ENCODE data around the gene RBBP5. TPM values are rescaled to one million over a fixed set of nuclear protein-coding genes. Genes with fewer than 3 reads are reported as not detected.

RBBP5 gene
- total RNA-seq, 1 experiment from 2014 or later, result 31.1 TPM

DNA sequence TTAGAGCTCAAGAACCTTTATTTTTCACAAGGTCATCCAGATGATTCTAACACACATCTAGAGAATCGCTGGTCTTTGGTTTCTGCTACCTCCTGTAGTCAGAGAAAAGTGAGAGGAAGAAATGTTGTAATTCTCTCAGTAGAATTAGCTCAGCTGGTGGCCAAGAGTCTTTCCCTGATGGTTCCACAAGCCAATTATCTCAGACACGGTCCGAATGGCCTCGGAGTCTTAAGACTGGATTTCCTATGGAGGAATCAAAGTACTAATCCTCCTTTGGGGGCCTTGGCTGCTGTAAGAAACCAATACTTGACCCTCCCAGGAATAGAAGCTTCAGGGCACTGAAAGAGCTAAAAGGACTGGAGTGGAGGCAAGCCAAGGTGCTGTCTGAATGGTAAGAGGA, 39.3 kb downstream of the RBBP5 start:
- in situ Hi-C loops (cut with HindIII; ENCODE audit: low pct_unique_long_range_greater_than_20kb, low sequenced_read_pairs), result no loop called here
- DNase-seq (ENCODE audit: low read depth), result no peak

DNA sequence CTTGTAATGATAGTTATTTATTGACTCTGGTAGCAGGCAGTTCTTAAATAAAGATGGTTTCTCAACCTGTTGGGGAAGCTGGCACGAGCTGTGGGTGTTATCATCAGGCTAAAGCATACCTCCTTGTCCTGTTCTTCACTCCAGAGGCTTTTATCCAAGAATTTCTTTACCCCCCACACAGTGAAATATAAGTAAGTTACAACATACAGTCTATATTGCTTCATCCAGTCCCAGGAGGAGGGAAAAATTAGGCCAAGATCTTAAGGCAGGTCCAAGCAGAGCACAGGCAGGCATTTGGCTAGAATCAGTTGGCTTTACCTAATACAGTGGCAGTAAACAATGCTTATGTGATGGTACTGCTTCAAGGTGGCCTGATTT, 43.9 kb downstream of the RBBP5 start:
- no peak for DNase-seq (ENCODE audit: low read depth)
- in situ Hi-C loops (cut with HindIII; ENCODE audit: low pct_unique_long_range_greater_than_20kb, low sequenced_read_pairs), result no loop called here

DNA sequence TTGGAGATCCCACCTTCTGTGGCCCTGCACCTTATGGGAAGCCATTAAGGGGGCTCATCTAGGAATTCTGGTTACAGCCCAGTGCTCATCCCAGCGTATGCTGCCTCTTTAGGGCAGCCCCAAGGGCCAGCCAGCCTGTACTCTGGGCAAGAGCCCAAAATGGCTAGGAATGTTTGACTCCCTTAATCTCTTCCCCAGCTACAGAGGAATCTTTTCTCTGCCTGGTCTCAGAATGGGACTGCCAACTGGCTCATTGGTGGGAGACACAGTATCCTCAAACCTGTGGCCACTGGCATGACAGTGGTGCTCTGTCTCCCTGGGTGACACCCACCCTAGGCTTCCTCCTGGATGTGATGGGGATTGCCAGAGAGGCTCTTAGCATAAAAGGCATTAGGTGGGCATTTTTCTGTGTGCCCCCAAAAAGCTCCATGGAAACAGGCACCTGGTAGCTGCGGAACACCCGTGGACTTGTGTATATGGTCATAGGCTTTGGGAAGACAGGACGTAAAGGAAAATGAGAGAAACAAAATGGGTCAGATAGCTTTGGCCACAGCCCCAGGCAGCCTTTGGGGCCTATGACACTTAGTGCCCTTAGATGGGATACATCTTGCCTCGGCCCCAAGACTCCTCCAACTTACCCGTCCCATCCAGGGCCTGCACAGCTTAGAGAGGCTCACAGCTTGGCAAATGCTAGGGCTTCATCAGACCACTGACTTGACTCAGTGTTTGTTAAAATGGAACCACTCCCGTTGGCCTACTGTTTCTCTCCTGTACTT, 44.4 kb downstream of the RBBP5 start:
- in situ Hi-C loops (cut with HindIII; ENCODE audit: low pct_unique_long_range_greater_than_20kb, low sequenced_read_pairs), result no loop called here

DNA sequence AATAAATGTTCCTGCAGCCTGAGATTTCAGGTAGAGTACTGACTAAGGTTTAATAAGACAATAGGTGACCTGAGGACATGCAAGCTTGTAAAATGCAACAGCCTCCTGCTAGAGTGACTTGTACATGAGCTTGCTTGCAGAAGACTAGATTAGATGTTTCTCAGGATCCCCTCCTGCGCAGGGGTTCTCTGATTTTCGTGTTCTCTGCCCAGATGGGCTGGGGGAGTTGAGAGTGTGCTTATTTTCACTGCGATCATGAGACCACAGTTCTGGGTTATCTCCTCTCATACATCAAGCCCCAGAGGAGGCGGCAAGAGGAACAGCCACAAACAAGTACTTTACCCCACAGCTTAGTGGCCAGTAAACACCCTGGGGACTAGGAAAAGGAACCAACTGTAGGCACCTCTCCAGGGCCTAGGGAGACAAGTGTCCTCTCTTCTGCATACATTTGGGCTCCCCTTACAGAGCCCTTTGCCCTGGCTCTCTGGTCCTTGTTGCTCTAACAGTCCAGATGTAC, 45.5 kb downstream of the RBBP5 start:
- DNase-seq (ENCODE audit: low read depth), result no peak
- in situ Hi-C loops (cut with HindIII; ENCODE audit: low pct_unique_long_range_greater_than_20kb, low sequenced_read_pairs), result no loop called here

More for the DNA sequence above, 44.4 kb downstream of the RBBP5 start:
- DNase-seq (ENCODE audit: low read depth), result no peak

DNA sequence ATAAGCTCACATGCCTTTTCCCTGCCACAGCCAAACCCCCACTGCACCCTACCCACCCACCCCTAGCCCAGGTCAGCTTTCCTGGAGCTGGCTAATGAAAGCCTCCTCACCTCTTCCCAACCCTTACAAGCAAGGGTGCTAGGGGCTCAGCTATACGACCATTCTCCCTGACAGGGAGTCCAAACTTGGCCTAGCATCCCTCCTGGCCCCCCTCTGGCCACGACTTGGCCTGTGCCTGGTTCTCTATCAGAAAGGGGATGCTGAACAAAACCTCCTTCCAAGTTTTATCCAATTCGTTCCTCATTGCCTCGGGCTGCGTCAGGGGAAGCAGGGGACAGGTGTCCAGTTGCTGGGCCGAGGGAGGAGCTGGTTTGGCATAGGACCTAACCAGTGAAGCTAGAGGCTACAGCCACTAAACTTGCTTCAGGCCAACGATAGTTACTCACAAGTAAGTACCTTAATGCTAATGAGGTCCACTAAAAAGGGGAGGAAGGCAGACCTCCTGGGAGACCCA, 46.1 kb downstream of the RBBP5 start:
- DNase-seq (ENCODE audit: low read depth), result no peak
- in situ Hi-C loops (cut with HindIII; ENCODE audit: low pct_unique_long_range_greater_than_20kb, low sequenced_read_pairs), result no loop called here

DNA sequence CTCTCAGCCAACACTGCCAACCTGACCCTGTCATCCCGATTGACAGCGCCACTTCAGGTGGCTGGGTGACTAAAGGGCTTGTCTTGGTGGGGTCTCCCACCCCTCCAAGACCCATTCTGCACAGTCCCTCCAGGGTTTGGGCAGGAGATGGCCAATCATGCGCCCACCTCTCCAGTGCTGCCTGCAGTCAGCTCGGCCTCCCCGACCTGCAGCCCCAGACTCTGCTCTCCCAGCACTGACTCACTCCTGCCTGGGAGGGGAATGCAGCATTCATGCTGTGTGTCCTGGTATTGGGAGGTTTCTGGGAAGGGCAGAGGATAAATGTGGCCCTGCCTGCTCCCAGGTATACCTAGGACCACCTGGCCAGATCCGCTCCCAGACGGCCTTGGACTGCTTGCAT, 47.3 kb downstream of the RBBP5 start:
- in situ Hi-C loops (cut with HindIII; ENCODE audit: low pct_unique_long_range_greater_than_20kb, low sequenced_read_pairs), result no loop called here
- DNase-seq (ENCODE audit: low read depth), result no peak

DNA sequence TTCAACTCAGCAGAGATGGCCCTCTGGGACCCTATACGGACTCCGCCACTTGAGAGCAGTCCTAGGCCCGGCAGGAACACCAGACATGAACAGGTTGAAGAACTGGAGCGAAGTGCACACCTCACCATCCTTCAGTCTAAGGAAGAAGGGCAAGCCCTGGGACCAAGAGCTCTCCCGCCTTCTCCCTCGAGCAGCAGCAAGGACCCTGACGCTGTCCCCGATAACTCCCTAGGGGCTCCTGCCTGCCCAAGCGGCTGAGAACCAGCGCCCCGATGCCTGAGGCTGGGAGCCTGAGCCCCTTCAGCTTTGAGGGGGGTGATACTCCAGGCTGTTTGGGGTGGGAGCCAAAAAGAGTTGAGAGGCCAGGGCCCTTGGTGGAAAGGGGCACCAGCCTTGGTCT, 47.7 kb downstream of the RBBP5 start:
- DNase-seq (ENCODE audit: low read depth), result no peak
- in situ Hi-C loops (cut with HindIII; ENCODE audit: low pct_unique_long_range_greater_than_20kb, low sequenced_read_pairs), result no loop called here

DNA sequence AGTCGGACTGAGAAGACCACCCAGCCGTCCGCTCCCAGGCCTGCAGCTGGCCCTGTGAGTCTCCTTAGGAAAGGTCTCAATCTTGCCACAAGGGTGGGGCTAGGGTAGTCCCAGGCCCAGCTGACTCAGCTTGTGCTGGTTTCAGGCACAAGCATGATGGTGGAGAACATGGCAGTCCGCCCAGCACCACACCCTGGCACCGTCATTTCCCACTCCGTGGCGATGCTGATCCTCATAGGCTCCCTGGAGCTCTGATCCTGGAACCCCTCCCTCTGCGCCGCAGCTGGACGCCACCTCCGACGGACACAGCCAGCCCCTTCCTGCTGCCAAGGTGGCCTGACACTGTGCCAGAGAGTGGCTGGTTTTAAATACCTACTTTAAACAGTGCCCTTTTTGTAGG, 48.3 kb downstream of the RBBP5 start:
- DNase-seq (ENCODE audit: low read depth), result no peak
- in situ Hi-C loops (cut with HindIII; ENCODE audit: low pct_unique_long_range_greater_than_20kb, low sequenced_read_pairs), result no loop called here

DNA sequence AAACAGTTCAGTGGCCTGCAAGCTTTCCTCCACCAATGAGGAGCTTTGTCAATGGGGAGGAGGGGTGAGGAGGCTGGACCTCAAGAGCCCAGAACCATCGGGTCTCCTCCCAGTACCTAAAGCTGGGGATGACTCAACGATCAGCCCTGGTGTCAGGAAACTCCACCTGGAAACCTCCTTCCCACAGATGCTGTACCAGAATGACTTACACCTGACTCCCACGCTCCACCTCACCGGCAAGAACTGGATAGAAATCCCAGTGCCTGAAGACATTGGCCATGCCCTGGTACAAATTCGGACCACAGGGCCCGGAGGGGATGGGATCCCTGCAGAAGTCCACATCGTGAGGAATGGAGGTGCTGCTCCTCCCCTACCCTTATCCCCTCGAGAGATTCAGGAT, 48.9 kb downstream of the RBBP5 start:
- DNase-seq (ENCODE audit: low read depth), result no peak
- in situ Hi-C loops (cut with HindIII; ENCODE audit: low pct_unique_long_range_greater_than_20kb, low sequenced_read_pairs), result no loop called here

DNA sequence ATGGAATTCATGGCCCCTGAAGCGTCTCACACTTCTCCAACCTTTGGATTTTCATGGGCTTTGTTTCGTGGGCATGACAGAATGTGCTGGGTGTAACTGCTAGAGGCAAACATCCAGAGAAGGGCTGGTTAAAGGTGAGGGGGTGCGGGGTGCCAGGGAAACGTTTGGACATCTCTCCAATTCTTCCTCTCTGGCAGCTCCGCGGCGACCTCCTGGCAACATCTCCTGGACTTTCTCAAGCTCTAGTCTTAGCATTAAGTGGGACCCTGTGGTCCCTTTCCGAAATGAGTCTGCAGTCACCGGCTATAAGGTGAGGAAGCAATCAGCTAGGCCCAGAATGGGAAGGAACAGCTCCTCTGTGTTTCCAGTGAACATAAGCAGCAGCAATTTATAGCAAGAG, 49.5 kb downstream of the RBBP5 start:
- in situ Hi-C loops (cut with HindIII; ENCODE audit: low pct_unique_long_range_greater_than_20kb, low sequenced_read_pairs), result no loop called here

DNA sequence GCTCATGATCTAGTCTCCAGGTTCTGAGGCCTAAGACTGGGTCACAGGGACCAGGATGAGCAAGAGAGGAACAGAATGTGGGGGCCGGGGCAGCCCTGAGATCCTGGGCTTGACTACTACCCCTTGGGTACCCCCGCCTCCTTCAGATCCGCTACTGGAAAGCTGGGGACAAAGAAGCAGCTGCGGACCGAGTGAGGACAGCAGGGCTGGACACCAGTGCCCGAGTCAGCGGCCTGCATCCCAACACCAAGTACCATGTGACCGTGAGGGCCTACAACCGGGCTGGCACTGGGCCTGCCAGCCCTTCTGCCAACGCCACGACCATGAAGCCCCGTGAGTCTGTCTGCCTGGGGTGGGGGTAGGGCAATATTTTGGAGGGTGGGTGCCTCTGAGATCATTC, 50.0 kb downstream of the RBBP5 start:
- DNase-seq (ENCODE audit: low read depth), result no peak
- in situ Hi-C loops (cut with HindIII; ENCODE audit: low pct_unique_long_range_greater_than_20kb, low sequenced_read_pairs), result no loop called here

More for the DNA sequence above, 49.5 kb downstream of the RBBP5 start:
- DNase-seq (ENCODE audit: low read depth), result no peak

DNA sequence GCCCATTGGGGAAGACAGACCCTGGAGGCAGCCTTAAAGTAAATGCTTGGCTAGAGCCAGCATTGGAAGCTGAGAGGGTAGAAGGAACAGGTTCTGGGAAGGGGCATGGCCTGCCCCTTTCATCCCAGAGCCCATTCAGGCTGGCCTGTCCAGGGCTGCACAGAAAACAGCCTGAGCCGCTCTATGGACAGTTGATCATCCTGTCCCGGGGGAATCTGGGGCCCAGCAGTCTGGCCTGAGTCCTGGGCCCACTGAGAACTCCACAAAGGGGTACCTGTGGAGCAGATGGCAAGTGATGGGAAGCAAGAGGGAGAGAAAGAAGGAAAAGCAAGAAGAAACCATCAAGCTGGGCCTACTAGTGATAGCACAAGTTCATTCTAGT, 50.8 kb downstream of the RBBP5 start:
- no peak for DNase-seq (ENCODE audit: low read depth)
- in situ Hi-C loops (cut with HindIII; ENCODE audit: low pct_unique_long_range_greater_than_20kb, low sequenced_read_pairs), result no loop called here

DNA sequence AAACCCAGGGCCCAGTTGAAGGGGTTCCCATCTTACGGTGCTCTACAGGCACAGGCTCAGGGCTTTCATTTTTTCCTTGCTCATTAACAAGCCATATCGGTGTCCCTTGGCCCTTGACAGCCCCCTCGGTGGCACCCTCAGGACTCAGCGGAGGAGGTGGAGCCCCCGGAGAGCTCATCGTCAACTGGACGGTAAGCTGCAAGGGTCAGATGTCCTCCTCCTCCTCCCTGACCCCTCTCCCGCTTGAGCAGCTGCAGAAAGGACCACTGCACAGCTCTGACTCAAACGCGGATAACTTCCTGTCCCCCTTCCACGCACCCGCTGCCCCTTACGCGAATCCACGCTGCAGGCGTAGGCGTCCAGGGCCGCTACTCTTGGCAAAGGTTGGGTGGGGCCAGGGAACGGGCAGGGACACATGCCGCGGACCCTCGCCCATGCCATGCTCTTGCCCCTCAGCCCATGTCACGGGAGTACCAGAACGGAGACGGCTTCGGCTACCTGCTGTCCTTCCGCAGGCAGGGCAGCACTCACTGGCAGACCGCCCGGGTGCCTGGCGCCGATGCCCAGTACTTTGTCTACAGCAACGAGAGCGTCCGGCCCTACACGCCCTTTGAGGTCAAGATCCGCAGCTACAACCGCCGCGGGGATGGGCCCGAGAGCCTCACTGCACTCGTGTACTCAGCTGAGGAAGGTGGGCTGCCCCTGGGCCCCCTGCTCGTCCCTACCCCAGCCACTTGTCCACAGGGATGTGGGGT, 52.2 kb downstream of the RBBP5 start:
- in situ Hi-C loops (cut with HindIII; ENCODE audit: low pct_unique_long_range_greater_than_20kb, low sequenced_read_pairs), result no loop called here
- no peak for DNase-seq (ENCODE audit: low read depth)

DNA sequence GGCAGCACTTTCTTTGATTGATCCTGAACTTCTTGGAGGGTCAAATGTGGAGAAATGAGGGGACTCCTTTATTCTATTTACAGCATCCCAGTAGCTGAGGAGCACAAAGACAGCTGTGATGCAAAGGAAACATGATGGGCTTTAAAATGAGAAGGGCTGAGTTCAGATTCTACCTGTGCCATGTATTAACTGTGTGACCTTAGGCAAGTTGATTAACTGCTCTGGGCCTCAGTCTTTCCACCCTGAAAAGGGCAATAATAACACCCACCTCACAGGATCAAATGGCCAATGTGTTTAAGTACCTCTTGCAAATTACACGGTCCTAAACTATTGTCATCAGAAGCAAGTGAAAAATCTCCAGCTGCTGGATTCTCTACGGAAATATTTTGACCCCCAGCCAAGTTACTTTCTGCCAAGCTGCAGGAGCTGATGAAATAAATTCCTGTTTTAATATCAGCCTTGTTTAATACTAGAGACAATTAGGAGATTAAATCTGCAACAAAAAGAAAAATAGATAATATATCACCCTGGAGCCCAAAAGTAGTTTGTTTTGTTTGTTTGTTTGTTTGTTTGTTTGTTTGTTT, 53.2 kb downstream of the RBBP5 start:
- in situ Hi-C loops (cut with HindIII; ENCODE audit: low pct_unique_long_range_greater_than_20kb, low sequenced_read_pairs), result no loop called here

DNA sequence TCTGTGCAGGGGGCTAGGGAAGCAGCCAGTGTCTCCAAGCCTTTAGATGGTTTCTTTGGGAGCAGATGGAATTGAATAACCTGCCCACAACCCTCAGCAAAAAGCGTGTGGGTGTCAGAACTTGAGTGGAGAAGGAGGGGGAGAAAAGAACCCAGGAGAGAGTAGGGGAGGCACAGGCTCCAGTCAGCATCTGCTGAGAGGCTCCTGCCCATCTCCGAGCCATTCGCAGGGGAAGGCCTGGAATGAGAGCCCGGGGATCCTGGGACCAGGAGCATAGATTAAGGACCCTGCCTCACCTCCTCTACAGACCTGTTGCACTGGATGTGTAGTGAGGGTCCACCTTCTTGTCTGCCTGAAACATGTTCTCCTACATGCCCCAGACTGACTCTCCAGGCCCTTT, 53.8 kb downstream of the RBBP5 start:
- no peak for DNase-seq (ENCODE audit: low read depth)
- in situ Hi-C loops (cut with HindIII; ENCODE audit: low pct_unique_long_range_greater_than_20kb, low sequenced_read_pairs), result no loop called here

More for the DNA sequence above, 53.2 kb downstream of the RBBP5 start:
- no peak for DNase-seq (ENCODE audit: low read depth)

DNA sequence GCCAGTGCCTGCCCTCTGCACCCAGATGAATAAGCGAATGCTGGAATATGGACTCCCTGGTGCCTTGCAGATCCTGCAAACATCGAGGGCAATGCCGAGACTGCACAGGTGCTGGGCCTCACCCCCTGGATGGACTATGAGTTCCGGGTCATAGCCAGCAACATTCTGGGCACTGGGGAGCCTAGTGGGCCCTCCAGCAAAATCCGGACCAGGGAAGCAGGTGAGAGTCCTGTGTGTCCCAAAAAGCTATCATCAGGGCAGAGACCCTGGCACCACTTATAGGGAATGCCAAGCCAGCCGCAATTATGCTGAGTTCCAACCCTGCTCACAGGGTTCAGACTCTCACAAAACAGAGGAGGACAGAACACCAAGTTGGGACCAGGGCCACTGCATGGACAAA, 54.7 kb downstream of the RBBP5 start:
- in situ Hi-C loops (cut with HindIII; ENCODE audit: low pct_unique_long_range_greater_than_20kb, low sequenced_read_pairs), result no loop called here
- DNase-seq (ENCODE audit: low read depth), result no peak

DNA sequence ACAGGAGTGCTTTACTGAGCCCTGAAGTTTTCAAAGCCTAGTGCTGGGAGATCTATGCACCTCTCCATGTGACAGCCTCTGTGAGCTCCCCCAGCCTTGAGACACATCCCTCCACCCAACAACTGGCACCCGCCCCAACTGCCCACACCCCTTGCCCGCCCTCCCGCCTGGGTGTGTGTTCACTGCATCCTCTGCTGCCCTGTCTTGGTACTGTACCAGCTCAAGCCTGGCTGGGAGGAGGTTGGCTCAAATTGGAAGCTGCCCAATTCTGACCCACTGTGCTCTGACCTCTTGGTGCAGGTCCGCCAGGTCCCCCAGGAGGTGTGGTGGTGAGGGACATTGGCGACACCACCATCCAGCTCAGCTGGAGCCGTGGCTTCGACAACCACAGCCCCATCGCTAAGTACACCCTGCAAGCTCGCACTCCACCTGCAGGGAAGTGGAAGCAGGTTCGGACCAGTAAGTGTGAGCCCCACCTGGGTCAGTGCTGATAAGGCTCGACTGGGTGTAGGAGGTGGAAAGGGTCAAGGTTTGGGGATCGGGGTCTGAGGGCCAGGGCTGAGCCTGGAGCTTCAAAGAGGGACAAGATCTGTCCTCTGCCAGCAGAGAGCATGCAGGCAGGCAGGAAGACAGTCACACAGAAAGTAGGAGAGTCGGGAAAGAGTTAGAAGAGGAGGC, 55.5 kb downstream of the RBBP5 start:
- in situ Hi-C loops (cut with HindIII; ENCODE audit: low pct_unique_long_range_greater_than_20kb, low sequenced_read_pairs), result no loop called here
- DNase-seq (ENCODE audit: low read depth), result no peak

DNA sequence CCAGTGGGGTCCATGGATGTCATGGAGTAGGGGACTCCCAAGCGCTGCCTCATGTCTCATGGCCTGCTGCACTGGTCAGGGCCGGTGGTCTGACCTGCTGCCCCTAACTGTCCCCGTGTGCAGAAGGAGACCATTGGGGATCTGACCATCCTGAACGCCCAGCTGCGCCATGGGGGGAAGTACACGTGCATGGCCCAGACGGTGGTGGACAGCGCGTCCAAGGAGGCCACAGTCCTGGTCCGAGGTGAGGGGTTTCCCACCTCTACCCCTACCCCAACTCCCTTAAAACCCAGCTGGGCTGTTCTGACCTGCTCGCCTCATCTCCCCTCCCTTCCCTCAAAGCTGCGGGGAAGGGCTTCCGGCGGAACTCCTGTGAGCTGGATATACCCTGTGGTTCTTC, 56.1 kb downstream of the RBBP5 start:
- DNase-seq (ENCODE audit: low read depth), result no peak
- in situ Hi-C loops (cut with HindIII; ENCODE audit: low pct_unique_long_range_greater_than_20kb, low sequenced_read_pairs), result no loop called here
